H1 (cell line): ENCODE results near the gene PCCA. TPM values are rescaled to one million over a fixed set of nuclear protein-coding genes. Genes with fewer than 3 reads are reported as not detected.

Experiments used
- CHD7 ChIP-seq: fragments of 300-600 bp; sonication (generic); IDR thresholded peaks from 2 replicates; pipeline ENCODE4 v1.7.1; 2012; ENCODE audit warnings: low read length, moderate library complexity, mild to moderate bottlenecking, inconsistent platforms; ENCODE audit not compliant: insufficient replicate concordance
- PHF8 ChIP-seq: fragments of 200-600 bp; sonication (generic); conservative IDR thresholded peaks from 2 replicates; pipeline ENCODE4 v1.7.1; 2012; ENCODE audit warnings: low read depth, mild to moderate bottlenecking, inconsistent platforms, low read length, moderate library complexity
- SAP30 ChIP-seq: fragments of 300-600 bp; sonication (generic); IDR thresholded peaks from 2 replicates; pipeline ENCODE4 v1.7.1; 2012; ENCODE audit warnings: low read length, moderate library complexity, mild to moderate bottlenecking, inconsistent platforms; ENCODE audit not compliant: insufficient read depth, insufficient replicate concordance
- polyA plus RNA-seq, 7 experiments: library from polyadenylated mRNA; depleted of rRNA in 3 of 7; stranded (reverse) in 5 of 7; unstranded in 2 of 7; fragments of >200 nt in 5 of 7; fragments of 200-250 nt in 2 of 7; gene quantifications; 1 replicate in 5 of 7; 2 replicates in 1 of 7; 4 replicates in 1 of 7; pipeline versions ENCODE4 v1.2.1 to v1.2.3, GENCODE V29; 2011 to 2013; ENCODE audit warnings: missing spikeins in 2 of 7, mixed read lengths in 2 of 7
- total RNA-seq: library from RNA; stranded (reverse); fragmentation: NEBNext Ultra II Directional; extraction: Animal tissue kit (Norgen Biotek cat#: 25700); gene quantifications from 2 replicates; pipeline ENCODE4 v1.2.1, GENCODE V29; 2021

Gene PCCA
- total and polyA plus RNA-seq, 2 of the 8 experiments (the other 6 are each of a cell fraction or from before 2014, with no cell fraction given): 18.4 to 49.8 TPM

- TF ChIP-seq CHD7: no peak
- no peak for TF ChIP-seq SAP30
- no peak for TF ChIP-seq PHF8
These were observed 391.8 kb downstream of the PCCA start (continued) for GRCh38 chr13:100480676-100481075.
